ENCODE results near the gene HSPA9. TPM values are rescaled to one million over a fixed set of nuclear protein-coding genes. Genes with fewer than 3 reads are reported as not detected.

Gene HSPA9
- total and polyA plus RNA-seq, 4 donors = 77.8 to 194 (median 147) TPM

- DNase-seq (peak; percentile 47 to 87 (median 84)), ATAC-seq (ENCODE audit: insufficient read depth, low FRiP score) (no peak)
- TF ChIP-seq CTCF (IDR thresholded peaks at IDR 0.05; ENCODE audit: control extremely low read depth, extremely low read depth) = no peak
- Histone ChIP-seq H3K9me3 (ENCODE audit: control insufficient read depth in 4 of 4, insufficient read depth in 3 of 4, low read length in 3 of 4) (no peaks in the 10 kb centered on the region), H3K9ac (ENCODE audit: insufficient read depth in 1 of 2, low read length in 2 of 2) (peak overlapping the region; percentile 55 to 79), H3K4me3 (no peak overlapping the region), H3K36me3 (ENCODE audit: control insufficient read depth in 4 of 4, insufficient read depth in 4 of 4, low read length in 4 of 4) (no peaks in the 10 kb centered on the region), H3K27ac (ENCODE audit: low read depth in 1 of 2, low read length in 1 of 2) (no peak overlapping the region), H3K4me1 (ENCODE audit: control insufficient read depth in 5 of 5, insufficient read depth in 5 of 5, low read length in 5 of 5) (peaks cover 8 to 29% (median 14%) of the 10 kb centered on the region in 5 donors), H3K27me3 (ENCODE audit: control insufficient read depth in 3 of 3, insufficient read depth in 3 of 3, low read length in 2 of 3) (no peaks in the 10 kb centered on the region)
- WGBS, 2 donors = 29 to 31% methylated on average over 5 of the region's 5 CpGs
Measured at GRCh38 chr5:138611678-138612218, 36.5 kb upstream of the HSPA9 start.

- Histone ChIP-seq H3K36me3 (ENCODE audit: control insufficient read depth in 4 of 4, insufficient read depth in 4 of 4, low read length in 4 of 4) (no peaks in the 10 kb centered on the region), H3K9me3 (ENCODE audit: control insufficient read depth in 4 of 4, insufficient read depth in 3 of 4, low read length in 3 of 4) (no peaks in the 10 kb centered on the region), H3K4me1 (ENCODE audit: control insufficient read depth in 5 of 5, insufficient read depth in 5 of 5, low read length in 5 of 5) (peaks cover 10 to 30% (median 18%) of the 10 kb centered on the region in 5 donors), H3K9ac (ENCODE audit: insufficient read depth in 1 of 2, low read length in 2 of 2) (peak overlapping the region; percentile 55 to 79), H3K4me3 (no peak overlapping the region), H3K27ac (ENCODE audit: low read depth in 1 of 2, low read length in 1 of 2) (peak overlapping the region in 1 of 2 donors; percentile 1), H3K27me3 (ENCODE audit: control insufficient read depth in 3 of 3, insufficient read depth in 3 of 3, low read length in 2 of 3) (no peaks in the 10 kb centered on the region)
- DNase-seq (peak; percentile 77 to 85 (median 80)), ATAC-seq (ENCODE audit: insufficient read depth, low FRiP score) (no peak)
- no peak for TF ChIP-seq CTCF (IDR thresholded peaks at IDR 0.05; ENCODE audit: control extremely low read depth, extremely low read depth)
- 4 to 9% methylated on average over 14 to 16 of the region's 16 CpGs for WGBS, 2 donors
Measured at GRCh38 chr5:138610918-138611677, 35.9 kb upstream of the HSPA9 start.

GRCh38 chr5:138610415-138610917 lies 35.3 kb upstream of the HSPA9 start:
- TF ChIP-seq CTCF (IDR thresholded peaks at IDR 0.05; ENCODE audit: control extremely low read depth, extremely low read depth) = no peak
- DNase-seq (peak in 2 of 3 donors; percentile 63 to 67), ATAC-seq (ENCODE audit: insufficient read depth, low FRiP score) (no peak)
- Histone ChIP-seq H3K27me3 (ENCODE audit: control insufficient read depth in 3 of 3, insufficient read depth in 3 of 3, low read length in 2 of 3) (no peaks in the 10 kb centered on the region), H3K4me1 (ENCODE audit: control insufficient read depth in 5 of 5, insufficient read depth in 5 of 5, low read length in 5 of 5) (peaks cover 11 to 37% (median 19%) of the 10 kb centered on the region in 5 donors), H3K4me3 (no peak overlapping the region), H3K27ac (ENCODE audit: low read depth in 1 of 2, low read length in 1 of 2) (no peak overlapping the region), H3K36me3 (ENCODE audit: control insufficient read depth in 4 of 4, insufficient read depth in 4 of 4, low read length in 4 of 4) (no peaks in the 10 kb centered on the region), H3K9me3 (ENCODE audit: control insufficient read depth in 4 of 4, insufficient read depth in 3 of 4, low read length in 3 of 4) (no peaks in the 10 kb centered on the region), H3K9ac (ENCODE audit: insufficient read depth in 1 of 2, low read length in 2 of 2) (peak overlapping the region in 1 of 2 donors; percentile 79)
- WGBS, 2 donors = 28 to 32% methylated on average over 10 of the region's 10 CpGs

Data from lung (tissue), 12 donors.